Gastrocnemius medialis (tissue), 4 donors: ENCODE data around the gene UNC45A. TPM values are rescaled to one million over a fixed set of nuclear protein-coding genes. Genes with fewer than 3 reads are reported as not detected.
A peak's percentile ranks its signal among the peaks of the same experiment; 100 is the strongest.

ENCODE experiments used
- ATAC-seq, 2 donors: fragments of 150-250 bp; one replicate each; pipeline ENCODE4 v1.9.1; 2016
- DNase-seq, 2 donors: peaks; one replicate each; pipeline ENCODE4 v3.0.0-alpha.2; 2019
- H3K27ac ChIP-seq, 4 donors: fragments of 200-600 bp; sonication (generic); 1 replicate in 1 of 4; 2 replicates in 3 of 4; pipeline ENCODE4 v1.5.1; 2016 to 2018; ENCODE audit warnings: mild to moderate bottlenecking in 2 of 4, moderate library complexity in 1 of 4
- H3K27me3 ChIP-seq, 3 donors: fragments of 200-600 bp; sonication (generic) in 2 of 3; 1 replicate in 1 of 3; 2 replicates in 2 of 3; pipeline versions ENCODE4 v1.5.1 to v1.6.0; 2016 to 2019; ENCODE audit warnings: mild to moderate bottlenecking in 1 of 3, moderate library complexity in 1 of 3
- H3K36me3 ChIP-seq, 2 donors: fragments of 200-600 bp; sonication (generic) in 1 of 2; one replicate each; pipeline ENCODE4 v1.5.1; 2017 to 2018
- H3K4me1 ChIP-seq, 2 donors: fragments of 200-600 bp; sonication (generic) in 1 of 2; one replicate each; pipeline ENCODE4 v1.5.1; 2016 to 2017; ENCODE audit warnings: mild to moderate bottlenecking in 2 of 2
- H3K4me3 ChIP-seq, 4 donors: fragments of 200-600 bp; sonication (generic) in 3 of 4; 1 replicate in 1 of 4; 2 replicates in 3 of 4; pipeline ENCODE4 v1.5.1; 2016 to 2019; ENCODE audit warnings: mild to moderate bottlenecking in 2 of 4
- H3K9me3 ChIP-seq, 3 donors: fragments of 200-600 bp; sonication (generic) in 2 of 3; 1 replicate in 1 of 3; 2 replicates in 2 of 3; pipeline ENCODE4 v1.5.1; 2016 to 2019
- CTCF ChIP-seq, 5 experiments: fragments of 450-650 bp in 3 of 5; fragments of 200-600 bp in 2 of 5; sonication (generic) in 2 of 5; IDR thresholded peaks in 4 of 5; conservative IDR thresholded peaks in 1 of 5; 1 replicate in 4 of 5; 2 replicates in 1 of 5; pipeline ENCODE4 v1.5.1; 2016 to 2019; ENCODE audit warnings: antibody characterized with exemption in 5 of 5, mild to moderate bottlenecking in 3 of 5, moderate library complexity in 3 of 5
- POLR2A ChIP-seq, 2 donors: fragments of 450-650 bp; IDR thresholded peaks; one replicate each; pipeline ENCODE4 v1.6.1; 2017; ENCODE audit warnings: antibody characterized with exemption in 2 of 2, mild to moderate bottlenecking in 2 of 2, moderate library complexity in 2 of 2
- in situ Hi-C, 4 donors: fragments of 200-750 bp; cut with MboI; loops; one replicate each; pipeline versions ENCODE4 v1.15.0 to v1.8.0; 2017; ENCODE audit warnings: low sequenced_read_pairs in 4 of 4
- intact Hi-C: fragments of 100-400 bp; cut with DNase I; formaldehyde crosslinking; loops from one replicate; pipeline ENCODE4 v1.15.1; 2023; ENCODE audit warnings: low total_unique reads
- total RNA-seq, 4 donors: library from RNA; depleted of rRNA; stranded (reverse); fragments of >200 nt; gene quantifications; one replicate each; pipeline versions ENCODE4 v1.1.0 to v1.2.3, GENCODE V29; 2016

Gene UNC45A
- total RNA-seq, 4 donors from 2014 or later = 6.8 to 9.6 (median 7.6) TPM

GRCh38 chr15:90955624-90956273 is 20.7 kb downstream of the UNC45A start:
- peaks cover 0 to 32% of the 10 kb centered on the region in 2 donors for H3K36me3 ChIP-seq
- ATAC-seq = no peak
- no peak for TF ChIP-seq POLR2A (IDR thresholded peaks at IDR 0.05)
- no peak for TF ChIP-seq CTCF (IDR thresholded peaks at IDR 0.05 in 4 of 5, conservative IDR thresholded peaks at IDR 0.05 in 1 of 5)
- no peaks in the 10 kb centered on the region for H3K9me3 ChIP-seq
- H3K4me1 ChIP-seq = peaks cover 30 to 37% of the 10 kb centered on the region in 2 donors
- DNase-seq = no peak
- peak overlapping the region; percentile 94 to 97 (median 94) for H3K27ac ChIP-seq
- H3K27me3 ChIP-seq = no peaks in the 10 kb centered on the region
- peak overlapping the region; percentile 72 to 88 (median 83) for H3K4me3 ChIP-seq
- intact Hi-C loops = loop anchor here (1.0 to 2.0 kb wide), 4 partner anchors 67 to 315 kb away; partner anchors contain the start of gene VPS33B
- in situ Hi-C loops = loop anchor here (10.0 to 25.0 kb wide), 4 partner anchors 89 to 319 kb away; no protein-coding TSS in a partner anchor

- in situ Hi-C loops (loop anchor here (10.0 to 25.0 kb wide), 4 partner anchors 88 to 318 kb away; no protein-coding TSS in a partner anchor), intact Hi-C loops (loop anchor here (2.0 kb wide), 2 partner anchors 92 to 314 kb away; no protein-coding TSS in a partner anchor)
- Histone ChIP-seq H3K9me3 (no peaks in the 10 kb centered on the region), H3K27me3 (no peaks in the 10 kb centered on the region), H3K27ac (peak overlapping the region; percentile 71 to 79 (median 76)), H3K4me1 (peaks cover 30 to 39% of the 10 kb centered on the region in 2 donors), H3K4me3 (peak overlapping the region; percentile 65 to 78 (median 70)), H3K36me3 (peaks cover 0 to 25% of the 10 kb centered on the region in 2 donors)
- ATAC-seq (peak; percentile 39 to 43), DNase-seq (peak; percentile 46 to 74)
- TF ChIP-seq CTCF (IDR thresholded peaks at IDR 0.05 in 4 of 5, conservative IDR thresholded peaks at IDR 0.05 in 1 of 5) (peak; percentile 88 to 99 (median 94)), POLR2A (IDR thresholded peaks at IDR 0.05) (peak; percentile 34 to 54)
Observed at GRCh38 chr15:90956274-90957030, 21.4 kb downstream of the UNC45A start.

GRCh38 chr15:90957031-90957790 is 22.1 kb downstream of the UNC45A start:
- intact Hi-C loops = loop anchor here (2.0 kb wide), 2 partner anchors 92 to 314 kb away; no protein-coding TSS in a partner anchor
- TF ChIP-seq POLR2A (IDR thresholded peaks at IDR 0.05) = no peak
- no peak for TF ChIP-seq CTCF (IDR thresholded peaks at IDR 0.05 in 4 of 5, conservative IDR thresholded peaks at IDR 0.05 in 1 of 5)
- no peak for DNase-seq
- in situ Hi-C loops = loop anchor here (10.0 to 25.0 kb wide), 4 partner anchors 88 to 318 kb away; no protein-coding TSS in a partner anchor
- Histone ChIP-seq H3K4me1 (peaks cover 30 to 39% of the 10 kb centered on the region in 2 donors), H3K9me3 (no peaks in the 10 kb centered on the region), H3K36me3 (peaks cover 0 to 17% of the 10 kb centered on the region in 2 donors), H3K27ac (peak overlapping the region; percentile 71 to 79 (median 76)), H3K27me3 (no peaks in the 10 kb centered on the region), H3K4me3 (peak overlapping the region; percentile 65 to 78 (median 70))
- ATAC-seq = peak; percentile 12 to 16

- ATAC-seq (no peak), DNase-seq (no peak)
- Histone ChIP-seq H3K27me3 (no peaks in the 10 kb centered on the region), H3K36me3 (peaks cover 0 to 15% of the 10 kb centered on the region in 2 donors), H3K4me3 (peak overlapping the region; percentile 65 to 78 (median 70)), H3K27ac (peak overlapping the region in 3 of 4 donors; percentile 71 to 79 (median 75)), H3K4me1 (peaks cover 30 to 39% of the 10 kb centered on the region in 2 donors), H3K9me3 (no peaks in the 10 kb centered on the region)
- in situ Hi-C loops = loop anchor here (10.0 to 25.0 kb wide), 4 partner anchors 87 to 317 kb away; no protein-coding TSS in a partner anchor
- intact Hi-C loops = loop anchor here (2.0 kb wide), 2 partner anchors 91 to 313 kb away; no protein-coding TSS in a partner anchor
- no peak for TF ChIP-seq POLR2A (IDR thresholded peaks at IDR 0.05)
- TF ChIP-seq CTCF (IDR thresholded peaks at IDR 0.05 in 4 of 5, conservative IDR thresholded peaks at IDR 0.05 in 1 of 5) = no peak
Observed at GRCh38 chr15:90957791-90958190, 22.7 kb downstream of the UNC45A start.
